Measurements from ENCODE around the gene ALG6.

Gene ALG6

DNA sequence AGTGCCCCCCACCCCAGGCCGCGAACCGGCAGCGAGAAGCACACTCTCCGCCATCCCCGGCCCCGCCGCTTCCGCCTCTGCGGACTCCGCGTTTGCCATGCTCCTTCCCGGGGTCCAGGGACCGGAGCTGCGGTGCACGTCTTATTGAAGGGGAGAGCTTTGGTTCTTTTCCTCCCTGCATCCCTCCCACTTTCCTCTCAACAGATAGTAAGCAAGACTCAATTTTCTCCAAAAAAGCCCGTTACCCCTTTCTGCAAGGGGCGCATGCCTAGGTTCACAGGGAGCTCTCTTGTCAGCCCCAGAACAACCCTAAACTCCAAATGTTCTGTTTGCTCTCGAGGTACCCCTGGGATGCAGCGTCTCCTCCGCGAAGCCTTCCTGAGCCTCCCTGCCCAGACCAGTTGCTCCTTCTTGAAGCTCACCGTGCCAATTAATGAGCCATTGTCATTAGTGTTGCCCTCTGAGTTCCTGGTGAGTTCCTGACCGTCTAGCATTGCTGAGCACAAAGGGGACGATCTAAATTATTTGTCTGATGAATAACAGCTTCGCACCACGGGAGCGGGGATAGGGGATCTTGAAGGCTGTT lies 37.0 kb upstream of the ALG6 start:
- no peaks in the 10 kb centered on the region for H3F3A ChIP-seq (ENCODE audit: insufficient read depth, low read length)
- H3K9ac ChIP-seq (ENCODE audit: low read length), result no peak overlapping the region
- no peaks in the 10 kb centered on the region for H4K20me1 ChIP-seq (ENCODE audit: insufficient read depth, low read length)
- no peaks in the 10 kb centered on the region for H3K36me3 ChIP-seq (ENCODE audit: insufficient read depth, low read length)
- H3K79me2 ChIP-seq (ENCODE audit: insufficient read depth, low read length), result no peaks in the 10 kb centered on the region
- H3K27ac ChIP-seq (ENCODE audit: low read depth, low read length, poor library complexity, severe bottlenecking), result no peak overlapping the region
- TF ChIP-seq, protein P1, sequence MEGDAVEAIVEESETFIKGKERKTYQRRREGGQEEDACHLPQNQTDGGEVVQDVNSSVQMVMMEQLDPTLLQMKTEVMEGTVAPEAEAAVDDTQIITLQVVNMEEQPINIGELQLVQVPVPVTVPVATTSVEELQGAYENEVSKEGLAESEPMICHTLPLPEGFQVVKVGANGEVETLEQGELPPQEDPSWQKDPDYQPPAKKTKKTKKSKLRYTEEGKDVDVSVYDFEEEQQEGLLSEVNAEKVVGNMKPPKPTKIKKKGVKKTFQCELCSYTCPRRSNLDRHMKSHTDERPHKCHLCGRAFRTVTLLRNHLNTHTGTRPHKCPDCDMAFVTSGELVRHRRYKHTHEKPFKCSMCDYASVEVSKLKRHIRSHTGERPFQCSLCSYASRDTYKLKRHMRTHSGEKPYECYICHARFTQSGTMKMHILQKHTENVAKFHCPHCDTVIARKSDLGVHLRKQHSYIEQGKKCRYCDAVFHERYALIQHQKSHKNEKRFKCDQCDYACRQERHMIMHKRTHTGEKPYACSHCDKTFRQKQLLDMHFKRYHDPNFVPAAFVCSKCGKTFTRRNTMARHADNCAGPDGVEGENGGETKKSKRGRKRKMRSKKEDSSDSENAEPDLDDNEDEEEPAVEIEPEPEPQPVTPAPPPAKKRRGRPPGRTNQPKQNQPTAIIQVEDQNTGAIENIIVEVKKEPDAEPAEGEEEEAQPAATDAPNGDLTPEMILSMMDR (IDR thresholded peaks at IDR 0.05; ENCODE audit: low read length), result no peak
- no peak for TF ChIP-seq EZH2 (IDR thresholded peaks at IDR 0.05; ENCODE audit: borderline replicate concordance, low read length)
- peaks cover 17% of the 10 kb centered on the region for H3K4me1 ChIP-seq (ENCODE audit: insufficient read depth, low read length, severe bottlenecking)
- H2AFZ ChIP-seq (ENCODE audit: low read length), result no peak overlapping the region
- H3K4me2 ChIP-seq (ENCODE audit: low read length), result no peak overlapping the region
- H3K27me3 ChIP-seq (ENCODE audit: insufficient read depth, low read length), result no peaks in the 10 kb centered on the region
- no peak overlapping the region for H3K4me3 ChIP-seq (ENCODE audit: low read depth, low read length, poor library complexity, severe bottlenecking)
- H3K9me3 ChIP-seq (ENCODE audit: low read length), result no peaks in the 10 kb centered on the region
- H3K9me2 ChIP-seq (ENCODE audit: low read depth, low read length), result no peaks in the 10 kb centered on the region

DNA sequence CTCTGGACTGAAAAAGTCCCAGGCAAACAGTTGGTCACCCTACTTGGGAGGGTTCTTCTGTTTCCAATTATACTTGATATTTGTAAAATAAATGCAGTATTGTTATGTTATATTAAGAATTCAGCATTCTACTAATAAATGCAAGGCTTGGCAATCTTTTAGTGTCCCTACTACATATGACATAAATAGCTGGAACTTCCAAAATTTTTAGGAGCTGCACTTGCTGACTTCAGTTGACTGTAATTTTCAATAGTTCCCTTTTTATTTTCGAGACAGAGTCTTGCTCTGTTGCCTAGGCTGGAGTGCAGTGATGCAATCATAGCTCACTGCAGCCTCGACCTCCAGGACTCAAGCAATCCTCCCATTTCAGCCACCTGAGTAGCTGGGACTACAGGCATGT lies 25.0 kb upstream of the ALG6 start:
- no peaks in the 10 kb centered on the region for H3K36me3 ChIP-seq (ENCODE audit: insufficient read depth, low read length)
- H3K4me3 ChIP-seq (ENCODE audit: low read depth, low read length, poor library complexity, severe bottlenecking), result no peak overlapping the region
- H3K9me3 ChIP-seq (ENCODE audit: low read length), result no peaks in the 10 kb centered on the region
- H4K20me1 ChIP-seq (ENCODE audit: insufficient read depth, low read length), result no peaks in the 10 kb centered on the region
- H3F3A ChIP-seq (ENCODE audit: insufficient read depth, low read length), result no peaks in the 10 kb centered on the region
- no peaks in the 10 kb centered on the region for H3K9me2 ChIP-seq (ENCODE audit: low read depth, low read length)
- no peak overlapping the region for H3K27ac ChIP-seq (ENCODE audit: low read depth, low read length, poor library complexity, severe bottlenecking)
- no peaks in the 10 kb centered on the region for H3K27me3 ChIP-seq (ENCODE audit: insufficient read depth, low read length)
- no peaks in the 10 kb centered on the region for H3K79me2 ChIP-seq (ENCODE audit: insufficient read depth, low read length)
- H2AFZ ChIP-seq (ENCODE audit: low read length), result no peak overlapping the region
- H3K4me2 ChIP-seq (ENCODE audit: low read length), result no peak overlapping the region
- H3K4me1 ChIP-seq (ENCODE audit: insufficient read depth, low read length, severe bottlenecking), result no peaks in the 10 kb centered on the region
- TF ChIP-seq EZH2 (IDR thresholded peaks at IDR 0.05; ENCODE audit: borderline replicate concordance, low read length), result no peak
- TF ChIP-seq, protein P1 (IDR thresholded peaks at IDR 0.05; ENCODE audit: low read length), result no peak
- no peak overlapping the region for H3K9ac ChIP-seq (ENCODE audit: low read length)

DNA sequence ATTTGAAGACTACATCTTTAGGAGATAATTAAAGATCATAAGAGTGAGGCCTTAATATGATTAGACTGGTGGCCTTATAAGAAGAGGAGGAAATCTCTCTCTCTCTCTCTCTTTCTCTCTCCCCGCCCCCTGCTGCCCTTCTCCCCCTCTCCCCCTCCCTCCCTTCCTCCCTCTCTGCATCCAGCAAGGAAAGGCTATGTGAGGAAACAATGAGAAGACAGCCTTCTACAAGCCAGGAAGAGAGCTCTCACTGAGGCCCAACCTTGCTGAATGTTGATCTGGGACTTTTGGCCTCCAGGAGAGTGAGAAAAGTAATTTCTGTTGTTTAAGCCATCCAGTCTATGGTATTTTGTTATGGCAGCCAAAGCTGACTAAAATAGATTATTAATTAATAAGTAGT lies 23.5 kb upstream of the ALG6 start:
- H3K9me3 ChIP-seq (ENCODE audit: low read length), result no peaks in the 10 kb centered on the region
- no peak overlapping the region for H3K4me3 ChIP-seq (ENCODE audit: low read depth, low read length, poor library complexity, severe bottlenecking)
- H3F3A ChIP-seq (ENCODE audit: insufficient read depth, low read length), result no peaks in the 10 kb centered on the region
- no peak overlapping the region for H3K9ac ChIP-seq (ENCODE audit: low read length)
- no peaks in the 10 kb centered on the region for H3K36me3 ChIP-seq (ENCODE audit: insufficient read depth, low read length)
- no peaks in the 10 kb centered on the region for H3K27me3 ChIP-seq (ENCODE audit: insufficient read depth, low read length)
- H3K9me2 ChIP-seq (ENCODE audit: low read depth, low read length), result no peaks in the 10 kb centered on the region
- TF ChIP-seq, protein P1 (IDR thresholded peaks at IDR 0.05; ENCODE audit: low read length), result no peak
- TF ChIP-seq EZH2 (IDR thresholded peaks at IDR 0.05; ENCODE audit: borderline replicate concordance, low read length), result no peak
- H2AFZ ChIP-seq (ENCODE audit: low read length), result no peak overlapping the region
- no peaks in the 10 kb centered on the region for H4K20me1 ChIP-seq (ENCODE audit: insufficient read depth, low read length)
- H3K4me2 ChIP-seq (ENCODE audit: low read length), result no peak overlapping the region
- H3K27ac ChIP-seq (ENCODE audit: low read depth, low read length, poor library complexity, severe bottlenecking), result no peak overlapping the region
- H3K4me1 ChIP-seq (ENCODE audit: insufficient read depth, low read length, severe bottlenecking), result no peaks in the 10 kb centered on the region
- no peaks in the 10 kb centered on the region for H3K79me2 ChIP-seq (ENCODE audit: insufficient read depth, low read length)
